Measurements from ENCODE around the gene TRIM40.
"Not testable (repeated sequence)": the region's sequence is repeated elsewhere in the genome, so short reads cannot be mapped to it uniquely, and the experiment has no call there.

The TRIM40 gene

DNA sequence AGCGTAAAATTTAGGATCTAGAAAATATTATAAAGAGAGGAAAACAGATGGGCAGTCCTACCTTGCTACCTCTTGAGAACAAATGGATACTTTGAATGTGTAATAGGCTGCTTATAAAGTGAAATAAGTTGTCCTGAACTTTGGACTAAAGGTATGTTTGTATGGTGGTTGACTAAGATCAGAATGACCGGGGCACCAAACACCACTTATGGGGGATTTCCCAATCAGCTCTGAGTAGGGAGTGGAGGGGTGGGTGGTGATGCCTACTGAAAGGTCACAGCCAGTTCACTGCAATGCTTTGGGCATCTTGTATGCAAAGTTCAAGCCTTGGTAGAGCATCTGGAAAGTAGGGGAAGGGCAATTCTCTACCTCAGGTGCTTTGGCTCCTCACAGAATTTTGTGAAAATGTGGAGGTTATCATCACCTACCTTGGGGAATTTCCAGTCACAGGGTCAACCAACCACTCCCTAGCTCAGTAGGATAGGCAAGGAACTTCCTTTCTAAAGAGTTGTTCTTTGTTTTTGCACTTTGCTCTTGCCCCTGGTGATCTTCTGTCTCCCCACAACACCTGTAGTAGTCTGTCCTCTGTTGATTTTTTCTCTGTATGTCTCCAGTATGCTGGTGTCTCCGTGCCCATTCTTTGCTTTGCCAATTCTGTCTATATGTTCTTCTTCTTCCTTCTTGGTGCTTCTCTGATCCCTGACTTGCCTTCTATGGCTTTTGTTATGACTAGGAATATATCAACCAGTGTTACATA is 22.8 kb upstream of the TRIM40 start, which contains the start of gene TRIM31:
Gene TRIM31 (minus strand): TSS at position 88 of the 757 bp plus-strand sequence. CDS start 285 bp downstream, outside the sequence.
- DNase-seq (ENCODE audit: low read depth in 1 of 2, low spot score in 1 of 2): no peak

DNA sequence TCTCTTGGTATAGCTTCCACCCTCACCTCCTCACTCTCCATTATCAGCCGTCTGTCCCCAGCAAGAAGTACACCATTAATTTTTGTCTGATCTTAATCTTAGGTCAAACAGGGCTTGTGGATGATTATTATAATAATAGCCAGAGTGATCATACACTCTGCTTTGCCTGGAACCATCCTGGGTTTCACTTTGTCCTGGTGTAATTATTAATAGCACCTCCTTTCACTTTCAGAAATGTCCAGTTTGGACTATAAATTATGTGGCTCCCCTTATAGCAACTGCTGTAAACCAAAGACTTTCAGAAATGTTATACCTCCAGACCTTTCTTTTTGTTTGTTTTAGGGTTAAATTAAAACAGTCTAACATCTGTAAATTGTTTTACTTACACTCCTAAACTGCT is 22.1 kb upstream of the TRIM40 start:
- DNase-seq (ENCODE audit: low read depth in 1 of 2, low spot score in 1 of 2): no peak

DNA sequence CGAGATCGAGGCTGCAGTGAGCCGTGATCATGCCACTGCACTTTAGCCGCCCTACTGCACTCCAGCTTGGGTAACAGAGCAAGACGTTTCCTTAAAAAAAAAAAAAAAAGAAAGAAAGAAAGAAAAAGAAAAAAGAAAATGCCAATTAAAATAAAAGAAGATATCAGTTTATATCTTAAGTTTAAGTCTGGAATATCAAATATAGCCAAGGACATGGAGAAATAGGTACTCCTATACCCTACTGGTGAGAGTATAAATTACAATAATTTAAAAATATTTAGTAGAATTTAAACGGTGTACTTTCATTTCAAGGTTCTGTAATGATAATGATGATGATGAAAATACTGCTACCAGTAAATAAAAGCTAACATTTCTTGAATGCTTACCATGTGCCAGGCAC is 19.2 kb upstream of the TRIM40 start:
- DNase-seq (ENCODE audit: low read depth in 1 of 2, low spot score in 1 of 2): no peak

DNA sequence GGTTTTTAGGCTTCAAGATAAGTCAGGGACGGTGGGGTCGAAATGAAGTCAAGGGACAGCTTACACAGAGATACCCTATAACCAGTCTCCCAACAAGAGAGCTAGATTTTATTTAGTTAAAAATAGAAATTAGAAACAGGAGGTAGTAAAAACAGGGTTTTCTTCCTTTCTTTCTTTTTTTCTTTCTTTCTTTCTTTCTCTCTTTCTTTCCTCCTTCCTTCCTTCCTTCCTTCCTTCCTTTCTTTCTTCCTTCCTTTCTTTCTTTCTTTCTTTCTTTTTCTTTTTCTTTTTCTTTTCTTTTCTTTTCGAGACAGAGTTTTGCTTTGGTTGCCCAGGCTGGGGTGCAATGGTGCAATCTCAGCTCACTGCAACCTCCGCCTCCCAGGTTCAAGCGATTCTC is 17.2 kb upstream of the TRIM40 start:
- not testable (repeated sequence) for DNase-seq (ENCODE audit: low read depth in 1 of 2, low spot score in 1 of 2)

DNA sequence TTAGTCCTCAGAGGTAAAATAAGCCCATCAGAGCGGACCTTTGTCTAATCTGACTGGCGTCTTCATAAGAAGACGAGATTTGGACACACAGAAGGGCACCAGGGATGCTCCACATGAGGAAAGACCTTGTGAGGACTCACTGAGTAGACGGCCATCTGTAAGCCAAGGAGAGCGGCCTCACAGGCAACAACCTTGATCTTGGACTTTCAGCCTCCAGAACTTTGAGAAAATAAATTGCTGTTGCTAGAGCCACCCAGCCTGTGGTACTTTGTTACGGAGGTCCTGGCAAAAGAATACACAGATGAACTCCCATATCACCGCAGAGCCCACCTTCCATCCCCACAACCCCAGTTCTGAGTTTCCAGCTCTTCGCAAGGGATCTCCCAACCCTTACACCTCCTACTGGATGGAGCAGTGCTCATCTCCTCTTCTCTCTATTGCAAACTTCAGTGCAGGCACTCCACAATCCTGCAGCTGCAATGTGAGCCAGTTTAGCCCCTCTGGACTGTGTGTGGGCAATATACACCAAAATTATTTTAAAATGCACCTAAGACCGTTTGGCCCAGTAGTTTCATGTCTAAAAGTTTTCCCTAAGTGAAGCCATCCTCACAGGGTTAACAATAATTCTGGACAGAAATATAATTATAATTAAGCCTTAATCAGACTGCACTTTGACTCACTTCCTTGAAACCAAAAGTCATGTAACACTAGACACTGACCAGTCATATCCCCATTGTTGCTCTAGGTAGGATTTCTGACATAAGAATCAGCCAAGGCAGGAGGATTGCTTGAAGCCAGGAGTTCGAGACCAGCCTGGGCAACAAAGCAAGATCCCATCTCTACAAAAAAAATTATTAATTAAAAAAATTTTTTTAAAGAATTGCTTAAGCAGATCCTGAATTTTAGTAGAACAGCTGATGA is 14.2 kb upstream of the TRIM40 start:
- DNase-seq (ENCODE audit: low read depth in 1 of 2, low spot score in 1 of 2): no peak

DNA sequence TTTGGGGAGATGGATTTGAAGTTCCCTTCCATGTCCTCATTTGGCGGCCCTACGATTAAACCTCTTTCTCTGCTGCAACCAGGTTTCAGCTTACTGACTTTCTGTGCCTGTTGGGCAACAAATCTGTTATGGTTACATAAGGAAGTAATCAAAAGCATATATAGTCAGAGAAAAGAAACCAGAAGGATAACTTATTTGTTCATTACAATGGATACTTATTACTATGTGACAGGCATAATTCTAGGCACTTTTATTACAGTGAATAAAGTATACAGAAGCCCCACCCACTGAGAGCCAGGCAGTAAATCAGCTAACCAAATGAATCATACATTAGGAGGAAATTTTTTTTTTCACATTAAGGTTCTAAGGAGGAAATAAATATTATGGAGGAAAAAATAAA is 13.4 kb upstream of the TRIM40 start:
- no peak for DNase-seq (ENCODE audit: low read depth in 1 of 2, low spot score in 1 of 2)

- no peak for DNase-seq (ENCODE audit: low read depth in 1 of 2, low spot score in 1 of 2)
Observed at GRCh38 chr6:30127238-30128093, 8.5 kb upstream of the TRIM40 start.

DNA sequence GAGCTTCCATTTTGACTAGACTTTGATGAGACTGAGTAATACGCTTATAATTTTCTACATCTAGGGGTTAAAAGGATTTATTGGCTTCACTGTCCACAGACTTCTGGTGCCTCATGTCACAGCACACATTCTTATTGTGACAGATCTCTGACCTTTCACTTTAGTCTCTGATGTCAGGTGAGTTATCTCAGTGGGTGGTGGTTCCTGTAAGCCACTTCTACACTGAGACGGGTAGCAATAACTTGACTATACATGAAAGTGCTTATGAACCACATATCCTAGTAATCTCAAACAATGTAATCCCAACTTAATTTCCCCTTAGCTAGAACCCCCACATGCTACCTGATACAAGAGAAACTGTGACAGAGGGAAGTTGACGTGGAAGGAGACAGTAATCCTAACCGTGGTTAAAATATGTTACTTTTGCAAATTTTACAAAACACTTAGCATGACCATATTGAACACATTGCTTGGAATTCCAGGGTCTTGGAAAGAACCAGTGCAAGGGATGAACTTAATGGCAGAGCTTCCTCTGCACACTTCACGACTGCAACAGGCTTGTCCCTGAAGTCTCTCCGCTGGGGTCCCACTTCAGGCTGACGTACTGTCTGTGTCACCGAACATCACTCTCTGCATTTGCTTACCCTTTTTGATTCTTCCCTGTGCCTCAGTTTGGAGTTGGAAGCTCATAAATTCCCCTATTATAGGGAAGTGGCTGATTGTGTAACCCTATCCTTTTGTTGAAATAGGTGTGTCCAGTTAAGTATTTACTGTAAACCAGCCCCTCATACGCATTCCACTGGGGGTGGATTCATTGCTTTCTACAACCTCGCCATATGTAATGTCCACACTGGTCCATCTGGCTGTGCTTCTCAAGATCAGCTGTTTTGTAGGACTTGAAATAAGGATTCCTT is 6.4 kb upstream of the TRIM40 start:
- no peak for DNase-seq (ENCODE audit: low read depth in 1 of 2, low spot score in 1 of 2)

DNA sequence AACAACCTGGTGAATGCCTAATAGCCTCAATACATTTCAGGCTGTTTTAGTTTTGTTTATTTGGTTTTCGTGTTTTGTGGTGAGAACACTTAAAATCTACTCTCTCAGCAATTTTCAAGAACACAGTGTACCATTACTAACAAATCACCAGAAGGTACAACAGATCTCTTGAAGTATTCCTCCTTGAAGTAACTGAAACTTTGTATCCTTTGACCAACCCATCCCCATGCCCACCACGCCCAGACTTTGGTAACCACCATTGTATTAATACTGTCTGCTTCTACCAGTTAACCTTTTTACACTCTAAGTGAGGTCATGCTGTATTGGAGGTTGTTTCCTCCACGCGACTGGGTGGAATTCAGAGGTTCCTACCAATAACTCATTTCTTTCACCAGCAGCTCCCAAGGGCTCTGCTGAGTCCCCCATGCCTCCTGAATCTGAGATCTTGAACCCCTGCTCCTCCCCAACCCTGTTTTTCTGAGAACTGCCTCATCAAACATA is 5.7 kb upstream of the TRIM40 start:
- no peak for DNase-seq (ENCODE audit: low read depth in 1 of 2, low spot score in 1 of 2)

- peak; percentile 9 to 76 for DNase-seq (ENCODE audit: low read depth in 1 of 2, low spot score in 1 of 2)
Observed at GRCh38 chr6:30130887-30131862, 4.8 kb upstream of the TRIM40 start.

- no peak for DNase-seq (ENCODE audit: low read depth in 1 of 2, low spot score in 1 of 2)
Observed at GRCh38 chr6:30131947-30132497, 3.9 kb upstream of the TRIM40 start.

DNA sequence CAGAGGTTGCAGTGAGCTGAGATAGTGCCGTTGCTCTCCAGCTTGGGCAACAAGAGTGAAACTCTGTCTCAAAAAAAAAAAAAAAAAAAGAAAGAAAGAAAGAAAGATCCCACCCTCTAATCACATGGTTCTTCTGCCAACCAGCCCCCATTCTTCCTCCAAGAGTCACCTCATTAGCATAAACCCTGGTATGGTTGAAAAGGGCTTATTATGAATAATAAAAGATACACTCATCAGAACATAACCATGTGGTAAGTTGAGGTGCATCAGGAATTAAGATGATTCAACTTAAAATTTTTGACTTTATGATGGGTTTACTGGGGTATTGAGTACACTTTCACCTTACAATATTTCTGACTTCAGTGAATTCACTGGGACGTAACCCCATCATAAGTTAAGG is 793 bp upstream of the TRIM40 start:
- DNase-seq (ENCODE audit: low read depth in 1 of 2, low spot score in 1 of 2): no peak

DNA sequence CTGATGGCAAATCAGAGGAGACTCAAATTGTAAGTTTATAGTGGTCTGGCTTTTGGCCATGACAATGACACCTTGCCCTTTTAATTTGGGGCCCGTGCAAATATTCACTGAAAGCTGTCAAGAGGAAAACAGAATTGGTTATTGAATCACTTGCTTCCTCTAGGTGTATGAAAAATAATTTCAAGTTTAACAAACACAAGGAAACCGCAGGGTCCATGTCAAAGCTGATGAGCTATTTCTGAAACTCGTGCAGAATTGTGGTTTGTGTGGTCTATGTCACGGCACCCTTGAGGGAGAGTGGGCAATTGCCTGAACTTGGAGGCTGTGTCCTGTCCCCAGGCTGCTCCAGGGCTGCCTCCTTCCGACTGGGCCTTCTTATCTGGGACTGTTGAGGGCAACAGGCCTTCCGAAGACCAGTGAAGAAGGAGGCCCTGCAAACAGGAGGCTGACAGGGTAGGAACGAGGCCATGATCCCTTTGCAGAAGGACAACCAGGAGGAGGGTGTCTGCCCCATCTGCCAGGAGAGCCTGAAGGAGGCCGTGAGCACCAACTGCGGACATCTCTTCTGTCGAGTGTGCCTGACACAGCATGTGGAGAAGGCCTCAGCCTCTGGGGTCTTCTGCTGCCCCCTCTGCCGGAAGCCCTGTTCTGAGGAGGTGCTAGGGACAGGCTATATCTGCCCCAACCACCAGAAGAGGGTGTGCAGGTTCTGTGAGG is 788 bp downstream of the TRIM40 start:
- no peak for DNase-seq (ENCODE audit: low read depth in 1 of 2, low spot score in 1 of 2)

GRCh38 chr6:30140240-30140639 is 4.3 kb downstream of the TRIM40 start:
- not testable (repeated sequence) for DNase-seq (ENCODE audit: low read depth in 1 of 2, low spot score in 1 of 2)

DNA sequence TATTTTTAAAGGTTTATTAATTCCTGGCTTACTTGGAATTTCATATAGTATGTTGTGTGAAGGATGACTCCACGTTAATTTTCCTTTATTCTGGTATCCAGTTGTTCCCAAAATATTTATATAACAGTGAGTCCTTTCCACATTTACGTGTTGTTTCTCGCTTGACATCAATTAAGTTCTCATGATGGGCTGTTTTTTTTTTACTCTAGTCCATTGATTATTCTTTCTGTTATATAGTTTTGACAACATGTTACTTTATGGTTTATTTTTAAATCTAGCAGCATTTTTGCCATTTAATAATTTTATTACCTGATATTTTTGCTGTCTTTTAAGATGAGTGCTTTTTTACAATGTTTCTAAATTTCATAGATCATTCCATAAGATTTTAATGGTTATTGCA is 6.7 kb downstream of the TRIM40 start:
- DNase-seq (ENCODE audit: low read depth in 1 of 2, low spot score in 1 of 2): no peak

- no peak for DNase-seq (ENCODE audit: low read depth in 1 of 2, low spot score in 1 of 2)
Observed at GRCh38 chr6:30143780-30144179, 7.8 kb downstream of the TRIM40 start.

GRCh38 chr6:30144811-30145210 is 8.9 kb downstream of the TRIM40 start:
- DNase-seq (ENCODE audit: low read depth in 1 of 2, low spot score in 1 of 2): no peak

- no peak for DNase-seq (ENCODE audit: low read depth in 1 of 2, low spot score in 1 of 2)
Observed at GRCh38 chr6:30145818-30146217, 9.9 kb downstream of the TRIM40 start.
